HG03139 (cell line): ENCODE results near the gene LCE2D.
"Not testable (repeated sequence)": the region's sequence is repeated elsewhere in the genome, so short reads cannot be mapped to it uniquely, and the experiment has no call there.

ENCODE experiments used
- ATAC-seq: cut with Tn5 transposase; IDR thresholded peaks from one replicate; pipeline ENCODE4 v1.9.1; 2021; ENCODE audit not compliant: unreplicated experiment

The LCE2D gene

GRCh38 chr1:152663098-152663497 is at the start of gene LCE2D:
Gene LCE2D (plus strand): TSS chr1:152663380. CDS start chr1:152664106, 726 bp downstream.
- ATAC-seq, result no peak

- ATAC-seq, result no peak
These were observed 49.7 kb upstream of the LCE2D start, which contains the start of gene LCE3B for GRCh38 chr1:152613511-152613910. Gene LCE3B (plus strand): TSS chr1:152613811. CDS start chr1:152613811, 0 bp downstream.

- ATAC-seq, result no peak
These were observed 41.2 kb upstream of the LCE2D start for GRCh38 chr1:152621993-152622392.

- ATAC-seq, result no peak
These were observed 40.4 kb upstream of the LCE2D start, which contains the start of gene LCE3A for GRCh38 chr1:152622803-152623202. Gene LCE3A (minus strand): TSS chr1:152623103. CDS start chr1:152623103, 0 bp downstream.

GRCh38 chr1:152623203-152623844 is 39.9 kb upstream of the LCE2D start:
- ATAC-seq, result no peak

GRCh38 chr1:152626744-152627143 is 36.4 kb upstream of the LCE2D start:
- no peak for ATAC-seq

- ATAC-seq, result no peak
These were observed 32.6 kb upstream of the LCE2D start for GRCh38 chr1:152630596-152630995.

- ATAC-seq, result no peak
These were observed 22.8 kb upstream of the LCE2D start for GRCh38 chr1:152640351-152640750.

- ATAC-seq, result no peak
These were observed 19.2 kb upstream of the LCE2D start for GRCh38 chr1:152643945-152644344.

- ATAC-seq, result no peak
These were observed 18.0 kb upstream of the LCE2D start for GRCh38 chr1:152645146-152645545.

GRCh38 chr1:152646656-152647055 is 16.5 kb upstream of the LCE2D start:
- no peak for ATAC-seq

- no peak for ATAC-seq
These were observed 9.1 kb upstream of the LCE2D start for GRCh38 chr1:152654110-152654509.

GRCh38 chr1:152656459-152656858 is 6.7 kb upstream of the LCE2D start:
- ATAC-seq, result no peak

GRCh38 chr1:152657677-152658076 is 5.5 kb upstream of the LCE2D start:
- no peak for ATAC-seq

GRCh38 chr1:152658649-152659048 is 4.5 kb upstream of the LCE2D start:
- ATAC-seq, result no peak

- ATAC-seq, result not testable (repeated sequence)
These were observed 3.0 kb downstream of the LCE2D start for GRCh38 chr1:152666171-152666570.

GRCh38 chr1:152667648-152668047 is 4.5 kb downstream of the LCE2D start:
- ATAC-seq, result no peak

GRCh38 chr1:152673016-152673415 is 9.8 kb downstream of the LCE2D start:
- no peak for ATAC-seq

- not testable (repeated sequence) for ATAC-seq
These were observed 11.8 kb downstream of the LCE2D start, which contains the start of gene LCE2C for GRCh38 chr1:152674983-152675382. Gene LCE2C (plus strand): TSS chr1:152675279. CDS start chr1:152676016, 737 bp downstream.

GRCh38 chr1:152679459-152679858 is 16.3 kb downstream of the LCE2D start:
- no peak for ATAC-seq

- no peak for ATAC-seq
These were observed 18.4 kb downstream of the LCE2D start for GRCh38 chr1:152681616-152682015.

GRCh38 chr1:152683846-152684245 is 20.7 kb downstream of the LCE2D start:
- no peak for ATAC-seq

GRCh38 chr1:152685823-152686222 is 22.6 kb downstream of the LCE2D start, which contains the start of gene LCE2B:
Gene LCE2B (plus strand): TSS chr1:152686123. CDS start chr1:152686844, 721 bp downstream.
- ATAC-seq, result not testable (repeated sequence)
